Spleen (tissue), 11 donors: ENCODE data around the gene AHSA1. TPM values are rescaled to one million over a fixed set of nuclear protein-coding genes. Genes with fewer than 3 reads are reported as not detected.
A peak's percentile ranks its signal among the peaks of the same experiment; 100 is the strongest.

ENCODE experiments used
- DNase-seq: peaks from one replicate; pipeline ENCODE4 v3.0.0-alpha.2; 2020
- H3K27ac ChIP-seq, 8 donors: fragments of 200-600 bp; sonication (generic) in 7 of 8; 1 replicate in 4 of 8; 2 replicates in 4 of 8; pipeline versions ENCODE4 v1.5.0 to v1.8.0; 2016 to 2021; ENCODE audit warnings: inconsistent platforms in 4 of 8, mild to moderate bottlenecking in 4 of 8, moderate library complexity in 1 of 8
- H3K27me3 ChIP-seq, 7 donors: fragments of 200-600 bp; sonication (generic) in 6 of 7; replicated peaks in 1 of 7; 1 replicate in 4 of 7; 2 replicates in 3 of 7; pipeline versions ENCODE4 v1.5.0 to v1.8.0; 2016 to 2021; ENCODE audit warnings: inconsistent platforms in 3 of 7, mild to moderate bottlenecking in 1 of 7
- H3K36me3 ChIP-seq, 6 donors: fragments of 200-600 bp; sonication (generic) in 5 of 6; 1 replicate in 4 of 6; 2 replicates in 2 of 6; pipeline versions ENCODE4 v1.5.0 to v1.8.0; 2016 to 2021; ENCODE audit warnings: inconsistent platforms in 2 of 6
- H3K4me1 ChIP-seq, 6 donors: fragments of 200-600 bp; sonication (generic) in 5 of 6; 1 replicate in 3 of 6; 2 replicates in 3 of 6; pipeline versions ENCODE4 v1.5.0 to v1.8.0; 2016 to 2021; ENCODE audit warnings: inconsistent platforms in 3 of 6
- H3K4me3 ChIP-seq, 8 donors: fragments of 200-600 bp; sonication (generic) in 7 of 8; 1 replicate in 4 of 8; 2 replicates in 4 of 8; pipeline versions ENCODE4 v1.5.0 to v1.8.0; 2016 to 2021; ENCODE audit warnings: inconsistent platforms in 4 of 8, mild to moderate bottlenecking in 4 of 8, moderate library complexity in 2 of 8
- H3K9me3 ChIP-seq, 8 donors: fragments of 200-600 bp; sonication (generic) in 7 of 8; 1 replicate in 4 of 8; 2 replicates in 4 of 8; pipeline versions ENCODE4 v1.5.0 to v1.8.0; 2016 to 2021; ENCODE audit warnings: inconsistent platforms in 4 of 8
- POLR2A ChIP-seq, 3 donors: fragments of 450-650 bp; IDR thresholded peaks; one replicate each; pipeline ENCODE4 v1.5.1; 2017; ENCODE audit warnings: antibody characterized with exemption in 3 of 3, mild to moderate bottlenecking in 1 of 3
- POLR2AphosphoS5 ChIP-seq, 3 donors: sonication (generic); formaldehyde crosslinking; IDR thresholded peaks; one replicate each; pipeline ENCODE4 v1.5.1; 2017; ENCODE audit warnings: antibody characterized with exemption in 3 of 3
- WGBS, 5 donors: extraction: QIAGEN DNeasy Blood & Tissue Kit in 3 of 5; methylation state at CpG; one replicate each; pipeline versions ENCODE4 v1.1.5 to v1.1.7; 2013 to 2018; 5-methylcytosine and 5-hydroxymethylcytosine counted together
- intact Hi-C: fragments of 100-400 bp; cut with DNase I; formaldehyde crosslinking; loops from one replicate; pipeline ENCODE4 v1.15.0; 2023; ENCODE audit warnings: low total_unique reads
- polyA plus RNA-seq, 3 donors: library from polyadenylated mRNA; stranded (reverse); fragments of 200-250 nt; gene quantifications; one replicate each; pipeline ENCODE4 v1.2.1, GENCODE V29; 2013
- total RNA-seq, 7 donors: library from RNA; depleted of rRNA in 3 of 7; stranded (reverse); fragments of >200 nt in 3 of 7; fragmentation: NEBNext Ultra II Directional in 4 of 7; extraction: Animal tissue kit (Norgen Biotek cat#: 25700) in 4 of 7; gene quantifications; one replicate each; pipeline versions ENCODE4 v1.1.0 to v1.2.1, GENCODE V29; 2016 to 2021
- TF ChIP-seq, protein P1 (sequence below), 11 experiments: fragments of 200-600 bp in 7 of 11; fragments of 450-650 bp in 4 of 11; sonication (generic) in 4 of 11; IDR thresholded peaks in 8 of 11; conservative IDR thresholded peaks in 3 of 11; 1 replicate in 7 of 11; 2 replicates in 4 of 11; pipeline versions ENCODE4 v1.4.0 to v1.8.0; 2016 to 2021; ENCODE audit warnings: antibody characterized with exemption in 11 of 11, inconsistent platforms in 4 of 11, mild to moderate bottlenecking in 1 of 11
- donor health status: healthy with polysubstance abuse.
- donor health status: DM: no; HTN: no; CAD: no; lungs with moderate emphysema.
- donor health status: DM: no; HTN: no; CAD: no.
- donor health status: Bipolar disorder and iron deficiency.
- donor health status: healthy.
- donor health status: DM: no; HTN: no; CAD: no.
- donor health status: DM: yes; HTN: yes; CAD: no.

The AHSA1 gene
- total and polyA plus RNA-seq, 10 donors: 41.5 to 126 (median 80.7) TPM

DNA sequence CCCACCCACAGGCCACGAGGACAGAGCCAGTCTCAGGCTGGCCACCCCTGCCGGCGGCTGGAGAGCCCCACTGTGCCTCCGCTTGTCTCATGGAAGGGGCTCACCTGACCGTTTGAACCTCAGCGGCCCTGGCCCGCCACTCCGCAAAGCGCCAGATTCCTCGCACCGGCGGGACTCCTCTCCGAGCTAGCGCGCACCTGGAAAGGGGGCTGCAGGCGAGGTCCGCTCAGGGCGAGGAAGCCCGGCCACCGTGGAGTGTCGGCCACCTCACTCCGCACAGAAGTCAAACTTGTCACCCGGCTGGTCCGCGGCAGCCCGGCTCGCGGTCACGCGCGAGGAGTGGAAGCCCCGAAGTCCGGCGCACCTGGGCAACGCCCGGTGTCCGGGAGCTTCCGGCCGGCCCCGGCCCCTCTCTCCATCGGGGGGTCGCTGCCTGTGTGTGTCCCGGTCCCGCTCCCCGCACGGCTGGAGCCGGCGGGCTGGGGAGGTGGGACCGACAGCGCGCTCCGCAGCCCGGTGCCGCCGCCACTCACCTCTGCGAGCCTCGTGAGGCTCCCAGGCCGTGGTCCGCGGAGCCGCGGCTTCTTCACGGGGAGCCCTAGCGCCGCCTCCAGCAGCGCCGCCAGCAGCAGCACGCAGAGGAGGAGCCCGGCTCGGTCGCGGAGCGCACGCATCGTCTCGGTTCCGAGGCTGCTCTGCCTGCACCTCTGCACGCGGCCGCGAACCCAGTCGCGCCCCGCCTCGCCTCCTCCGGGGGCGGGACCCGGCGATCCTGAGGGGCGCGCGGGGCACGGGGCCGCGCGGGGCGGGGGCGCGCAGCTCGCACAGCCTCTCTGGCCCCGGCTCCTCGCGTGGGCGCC, 40.5 kb downstream of the AHSA1 start, which contains the start of gene ISM2:
TSS of gene ISM2 (minus strand) at position 697 of the 860 bp plus-strand sequence. CDS start at position 674, 23 bp downstream.
- no peak for TF ChIP-seq POLR2A (IDR thresholded peaks at IDR 0.05)
- TF ChIP-seq POLR2AphosphoS5 (IDR thresholded peaks at IDR 0.05): peak in 2 of 3 donors; percentile 24 to 29
- TF ChIP-seq, protein P1, sequence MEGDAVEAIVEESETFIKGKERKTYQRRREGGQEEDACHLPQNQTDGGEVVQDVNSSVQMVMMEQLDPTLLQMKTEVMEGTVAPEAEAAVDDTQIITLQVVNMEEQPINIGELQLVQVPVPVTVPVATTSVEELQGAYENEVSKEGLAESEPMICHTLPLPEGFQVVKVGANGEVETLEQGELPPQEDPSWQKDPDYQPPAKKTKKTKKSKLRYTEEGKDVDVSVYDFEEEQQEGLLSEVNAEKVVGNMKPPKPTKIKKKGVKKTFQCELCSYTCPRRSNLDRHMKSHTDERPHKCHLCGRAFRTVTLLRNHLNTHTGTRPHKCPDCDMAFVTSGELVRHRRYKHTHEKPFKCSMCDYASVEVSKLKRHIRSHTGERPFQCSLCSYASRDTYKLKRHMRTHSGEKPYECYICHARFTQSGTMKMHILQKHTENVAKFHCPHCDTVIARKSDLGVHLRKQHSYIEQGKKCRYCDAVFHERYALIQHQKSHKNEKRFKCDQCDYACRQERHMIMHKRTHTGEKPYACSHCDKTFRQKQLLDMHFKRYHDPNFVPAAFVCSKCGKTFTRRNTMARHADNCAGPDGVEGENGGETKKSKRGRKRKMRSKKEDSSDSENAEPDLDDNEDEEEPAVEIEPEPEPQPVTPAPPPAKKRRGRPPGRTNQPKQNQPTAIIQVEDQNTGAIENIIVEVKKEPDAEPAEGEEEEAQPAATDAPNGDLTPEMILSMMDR (IDR thresholded peaks at IDR 0.05 in 8 of 11, conservative IDR thresholded peaks at IDR 0.05 in 3 of 11): no peak
- Histone ChIP-seq H3K4me3 (peak within 1 kb of the TSS; percentile 43 to 74 (median 60)), H3K27me3 (peaks cover 4 to 56% (median 26%) of the 10 kb centered on the region in 7 donors), H3K4me1 (peaks cover 6 to 22% (median 19%) of the 10 kb centered on the region in 6 donors), H3K36me3 (no peaks in the 10 kb centered on the region), H3K9me3 (peaks cover 0 to 4% (median 3%) of the 10 kb centered on the region in 8 donors), H3K27ac (no peak within 1 kb of the TSS)
- intact Hi-C loops: no loop called here
- DNase-seq: peak; percentile 85
- 2 to 6% (median 3%) methylated on average over 12 to 104 of the region's 104 CpGs for WGBS, 5 donors

DNA sequence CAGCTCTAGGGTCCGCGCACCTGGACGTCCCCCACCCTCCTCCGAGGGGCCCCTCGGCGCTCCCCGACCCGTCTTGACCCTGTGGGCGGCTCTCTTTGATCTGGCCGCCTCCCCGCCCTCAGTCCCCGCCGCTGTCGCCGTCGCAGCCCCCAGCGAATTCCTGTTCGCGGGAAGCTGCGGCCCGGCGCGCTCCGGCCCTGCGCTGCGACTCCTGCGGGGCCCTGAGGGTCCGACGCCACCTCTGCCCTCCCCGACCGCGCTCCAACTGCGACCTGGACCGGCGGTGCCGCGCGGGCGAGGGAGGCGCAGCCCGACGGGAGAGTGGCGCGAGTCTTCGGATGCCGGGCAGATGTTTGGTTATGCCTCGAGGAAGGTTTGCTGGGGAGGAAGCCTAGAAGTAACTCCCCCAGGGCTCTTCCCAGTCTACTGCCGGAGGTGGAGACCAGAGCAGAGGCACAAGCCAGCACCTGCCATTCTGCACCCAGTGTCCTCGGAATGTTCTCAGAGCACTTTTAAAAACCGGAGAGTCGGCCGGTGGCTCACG, 41.2 kb downstream of the AHSA1 start:
- no peaks in the 10 kb centered on the region for H3K36me3 ChIP-seq
- H3K27me3 ChIP-seq: peaks cover 4 to 56% (median 26%) of the 10 kb centered on the region in 7 donors
- H3K27ac ChIP-seq: no peak overlapping the region
- peaks cover 0 to 11% (median 10%) of the 10 kb centered on the region in 8 donors for H3K9me3 ChIP-seq
- DNase-seq: no peak
- WGBS, 5 donors: 0 to 7% (median 3%) methylated on average over 24 to 53 of the region's 53 CpGs
- peak overlapping the region; percentile 43 to 74 (median 60) for H3K4me3 ChIP-seq
- TF ChIP-seq POLR2A (IDR thresholded peaks at IDR 0.05): no peak
- TF ChIP-seq, protein P1 (IDR thresholded peaks at IDR 0.05 in 8 of 11, conservative IDR thresholded peaks at IDR 0.05 in 3 of 11): no peak
- no peak for TF ChIP-seq POLR2AphosphoS5 (IDR thresholded peaks at IDR 0.05)
- intact Hi-C loops: no loop called here
- peaks cover 6 to 22% (median 19%) of the 10 kb centered on the region in 6 donors for H3K4me1 ChIP-seq

DNA sequence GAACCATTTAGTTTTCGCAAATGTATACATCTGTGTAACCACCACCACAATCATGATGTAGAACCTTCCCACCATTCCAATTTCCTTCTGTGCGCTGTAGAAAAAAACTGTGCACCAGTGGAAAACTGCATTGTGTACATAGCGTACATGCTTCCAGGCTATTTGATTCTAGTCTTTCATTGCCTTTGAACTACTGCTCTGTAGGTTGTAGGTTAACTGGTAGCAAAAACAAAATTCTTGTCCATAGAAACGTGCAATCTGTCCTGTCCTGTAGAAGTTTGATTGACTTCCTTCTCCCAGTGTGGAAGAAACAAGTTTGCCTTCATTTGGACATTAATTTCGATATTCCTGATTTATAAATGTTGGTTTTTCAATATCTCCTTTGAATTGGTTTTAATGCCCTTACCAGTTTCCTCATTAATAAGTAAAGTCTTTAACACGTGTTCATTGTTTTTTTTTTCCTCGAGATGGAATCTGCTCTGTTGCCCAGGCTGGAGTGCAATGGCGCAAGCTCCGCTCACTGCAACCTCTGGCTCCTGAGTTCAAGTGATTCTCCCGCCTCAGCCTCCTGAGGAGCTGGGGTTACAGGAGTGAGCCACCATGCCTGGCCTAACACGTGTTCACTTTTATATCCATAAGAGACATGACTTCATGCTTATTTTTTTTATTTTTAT, 44.4 kb downstream of the AHSA1 start:
- no peak overlapping the region for H3K4me3 ChIP-seq
- peaks cover 6 to 22% (median 19%) of the 10 kb centered on the region in 6 donors for H3K4me1 ChIP-seq
- intact Hi-C loops: no loop called here
- DNase-seq: no peak
- H3K36me3 ChIP-seq: peaks cover 0 to 24% (median 11%) of the 10 kb centered on the region in 6 donors
- H3K27ac ChIP-seq: no peak overlapping the region
- H3K27me3 ChIP-seq: peaks cover 4 to 38% (median 26%) of the 10 kb centered on the region in 7 donors
- TF ChIP-seq POLR2AphosphoS5 (IDR thresholded peaks at IDR 0.05): no peak
- TF ChIP-seq POLR2A (IDR thresholded peaks at IDR 0.05): no peak
- TF ChIP-seq, protein P1 (IDR thresholded peaks at IDR 0.05 in 8 of 11, conservative IDR thresholded peaks at IDR 0.05 in 3 of 11): no peak
- 75 to 87% (median 80%) methylated on average over 11 of the region's 11 CpGs for WGBS, 5 donors
- H3K9me3 ChIP-seq: peaks cover 0 to 15% (median 12%) of the 10 kb centered on the region in 8 donors
